HG03442 (cell line): Measurements from ENCODE around the gene TBC1D2.

Experiments used
- ATAC-seq: cut with Tn5 transposase; IDR thresholded peaks from one replicate; pipeline ENCODE4 v1.9.1; 2021; ENCODE audit warnings: mild to moderate bottlenecking, moderate library complexity; ENCODE audit not compliant: unreplicated experiment

Gene TBC1D2

GRCh38 chr9:98241357-98242300 is 13.8 kb downstream of the TBC1D2 start:
- ATAC-seq = no peak

DNA sequence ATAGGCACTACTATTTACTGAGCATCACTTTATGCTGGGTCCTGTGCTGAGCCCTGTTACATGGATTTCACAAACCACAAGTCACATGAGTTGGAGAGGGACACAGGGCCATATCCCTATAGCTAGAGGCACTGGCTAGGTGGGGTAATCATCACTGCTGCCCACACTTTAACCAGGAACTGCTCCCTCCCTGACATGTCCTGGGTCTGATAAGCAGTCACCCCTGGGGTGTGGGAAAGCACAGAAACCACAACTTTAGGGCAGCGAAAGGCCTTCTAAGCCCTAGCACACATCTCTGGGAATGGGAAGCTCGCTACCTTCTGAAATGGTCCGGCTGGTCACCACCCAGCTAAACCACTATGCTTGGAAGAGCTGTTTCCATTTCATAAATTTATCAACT is 15.0 kb downstream of the TBC1D2 start:
- no peak for ATAC-seq

GRCh38 chr9:98236901-98237487 is 18.5 kb downstream of the TBC1D2 start:
- no peak for ATAC-seq

DNA sequence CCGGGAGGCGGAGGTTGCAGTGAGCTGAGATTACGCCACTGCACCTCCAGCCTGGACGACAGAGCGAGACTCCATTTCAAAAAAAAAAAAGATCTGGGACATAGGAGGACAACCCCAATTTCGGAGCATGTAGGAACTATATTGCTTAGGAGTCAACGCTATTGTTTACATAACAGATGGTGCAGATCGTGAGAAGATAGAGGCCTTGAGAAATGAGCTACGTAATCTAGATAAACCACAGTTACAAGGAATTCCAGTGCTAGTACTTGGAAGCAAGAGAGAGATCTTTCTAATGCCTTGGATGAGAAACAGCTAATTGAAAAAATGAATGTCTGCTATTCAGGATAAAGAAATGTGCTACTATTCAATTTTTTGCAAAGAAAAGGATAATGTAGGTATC is 20.3 kb downstream of the TBC1D2 start:
- no peak for ATAC-seq

GRCh38 chr9:98234245-98234825 is 21.1 kb downstream of the TBC1D2 start:
- no peak for ATAC-seq

DNA sequence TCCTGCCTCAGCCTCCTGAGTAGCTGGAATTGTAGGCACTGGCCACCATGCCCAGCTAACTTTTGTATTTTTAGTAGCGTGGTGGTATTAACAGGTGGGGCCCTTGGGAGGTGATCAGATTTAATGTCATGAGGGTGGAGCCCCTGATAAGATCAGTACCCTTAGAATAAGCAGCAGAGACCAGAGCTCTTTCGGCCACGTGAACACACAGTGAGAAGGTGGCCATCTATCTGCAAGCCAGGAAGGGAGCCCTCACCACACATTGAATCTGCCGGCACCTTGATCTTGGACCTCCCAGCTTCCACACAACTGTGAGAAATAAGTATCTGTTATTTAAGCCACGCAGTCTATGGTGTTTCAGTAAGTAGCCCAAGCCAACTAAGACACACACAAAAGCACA is 22.5 kb downstream of the TBC1D2 start:
- no peak for ATAC-seq

DNA sequence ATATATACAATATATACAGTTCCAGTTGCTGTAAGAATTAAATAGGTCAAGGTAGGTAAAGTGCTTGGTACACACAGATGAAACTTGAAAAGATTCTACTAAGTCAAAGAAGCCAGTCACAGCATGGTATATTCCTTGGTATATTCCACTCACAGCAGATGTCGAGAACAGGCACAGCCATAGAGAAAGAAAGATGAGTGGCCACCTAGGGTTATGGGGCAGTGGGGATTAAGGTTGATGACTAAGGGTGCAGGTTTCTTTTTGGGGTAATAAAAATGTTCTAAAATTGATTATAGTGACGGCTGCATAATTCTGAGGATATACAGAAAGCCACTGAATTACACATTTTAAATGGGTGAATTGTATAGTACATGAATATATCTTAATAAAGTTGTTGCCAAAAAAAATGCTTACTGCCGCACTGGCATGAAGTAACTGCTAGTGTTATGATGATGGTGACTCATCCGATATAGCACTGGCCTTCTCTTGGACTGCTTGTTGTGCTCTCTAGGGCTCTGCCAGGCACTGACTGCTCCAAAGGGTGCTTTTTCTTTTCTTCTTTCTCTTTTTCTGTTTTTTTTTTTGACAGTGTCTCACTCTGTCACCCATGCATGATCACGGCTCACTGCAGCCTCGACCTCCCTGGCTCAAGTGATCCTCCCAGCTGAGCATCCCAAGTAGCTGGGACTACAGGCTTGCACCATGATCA is 23.5 kb downstream of the TBC1D2 start:
- ATAC-seq = no peak

DNA sequence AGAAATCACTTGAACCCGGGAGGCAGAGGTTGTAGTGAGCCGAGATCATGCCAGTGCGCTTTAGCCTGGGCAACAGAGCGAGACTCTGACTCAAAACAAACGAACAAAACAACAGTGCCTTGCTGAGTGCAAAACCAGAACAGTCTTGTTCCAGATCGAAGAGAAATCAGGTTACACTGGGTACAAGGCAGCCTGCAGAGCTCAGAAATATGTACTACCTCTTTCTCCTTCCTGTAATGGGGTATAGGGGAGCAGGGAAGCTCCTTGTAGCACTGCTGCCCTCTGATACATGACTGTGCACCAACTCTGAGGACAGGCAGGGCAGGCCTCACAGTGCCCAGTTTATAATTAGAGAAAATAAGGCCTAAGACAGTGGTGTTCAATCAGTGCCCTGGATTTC is 24.7 kb downstream of the TBC1D2 start:
- no peak for ATAC-seq

- ATAC-seq = no peak
Measured at GRCh38 chr9:98230304-98230703, 25.1 kb downstream of the TBC1D2 start.

- ATAC-seq = no peak
Measured at GRCh38 chr9:98229620-98230019, 25.8 kb downstream of the TBC1D2 start.

DNA sequence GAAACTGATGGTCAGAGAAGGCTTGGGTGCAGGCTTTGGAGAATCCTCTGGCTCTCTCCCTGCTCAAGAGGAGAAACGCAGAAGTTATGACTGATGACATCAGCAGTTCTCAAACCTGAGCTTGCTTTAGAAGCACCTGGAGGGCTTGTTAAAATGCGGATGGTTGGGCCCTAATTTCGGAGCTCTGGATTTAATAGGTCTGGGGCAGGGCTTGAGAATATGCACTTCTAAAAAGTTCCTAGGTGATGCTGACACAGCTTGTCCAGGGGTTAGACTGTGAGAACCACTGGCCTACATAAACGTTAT is 26.4 kb downstream of the TBC1D2 start:
- ATAC-seq = no peak

DNA sequence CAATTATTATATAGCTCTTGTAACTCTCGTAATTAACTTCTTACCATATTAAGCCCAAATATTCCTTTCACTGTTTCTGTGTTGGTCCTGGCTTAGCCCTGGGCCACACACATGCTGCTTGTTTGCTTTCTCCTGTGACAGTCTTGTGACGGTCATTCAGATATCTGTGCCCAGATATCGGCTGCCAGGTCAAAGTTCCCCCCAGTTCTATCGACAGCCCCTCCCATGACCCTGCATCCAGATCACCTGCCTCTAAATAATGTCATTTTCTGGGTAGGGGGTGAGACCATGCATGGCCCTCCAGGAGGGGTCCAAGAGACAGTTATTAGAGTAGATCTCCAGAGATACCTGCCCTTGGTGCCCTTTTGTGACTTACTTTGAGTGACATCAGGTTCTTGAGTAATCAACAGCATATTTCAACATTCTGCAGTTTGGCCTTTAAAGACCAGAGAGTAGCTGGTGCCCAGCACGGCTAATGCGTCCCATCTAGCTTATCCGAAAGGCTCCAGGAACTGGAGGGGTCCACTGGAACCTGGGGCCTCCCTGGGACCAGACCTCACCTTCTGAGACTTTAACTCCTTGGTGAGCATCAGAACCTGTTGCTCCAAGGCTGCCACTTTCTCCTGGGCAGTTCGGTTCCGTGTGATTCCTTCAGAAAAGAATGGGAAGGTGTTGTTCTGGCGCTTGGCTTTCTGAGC is 26.9 kb downstream of the TBC1D2 start:
- ATAC-seq = no peak

DNA sequence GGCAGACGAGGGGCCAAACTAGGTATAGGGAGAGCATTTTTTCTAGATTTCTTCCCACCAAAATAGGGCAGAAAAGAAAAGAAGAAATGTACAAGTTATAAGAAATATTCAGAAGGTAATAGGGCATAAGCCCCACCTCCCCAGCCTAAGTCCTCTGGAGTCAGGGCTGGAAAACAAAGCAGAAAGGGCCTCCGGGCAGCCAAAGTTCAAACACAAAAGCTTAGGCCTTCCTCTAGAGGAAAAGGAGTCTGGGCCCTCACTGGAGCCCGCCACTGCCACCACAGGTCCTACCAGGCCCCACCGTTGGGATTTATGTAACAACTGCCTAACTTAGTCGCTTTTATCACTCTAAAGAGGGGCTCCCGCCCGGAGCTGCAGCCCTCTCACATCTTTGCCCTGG is 27.6 kb downstream of the TBC1D2 start:
- no peak for ATAC-seq

DNA sequence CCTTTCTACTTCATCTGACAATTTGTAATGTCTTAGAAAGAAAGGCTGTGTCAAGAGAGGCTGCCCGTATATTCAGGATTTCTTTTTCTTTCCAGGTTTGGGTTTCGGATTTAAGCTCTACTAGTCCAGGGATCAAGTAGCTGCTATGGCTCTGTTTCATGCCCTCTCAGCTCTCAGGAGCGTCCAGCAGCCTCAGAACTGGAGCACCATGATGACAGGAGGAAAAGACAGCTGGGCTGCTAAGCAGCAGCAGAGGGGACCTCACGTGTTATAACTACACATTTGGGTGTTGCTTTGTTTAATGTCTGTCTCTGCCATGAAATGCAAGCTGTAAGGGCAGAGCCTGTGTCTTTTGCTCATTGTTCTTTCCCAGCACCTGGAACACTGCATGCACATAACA is 28.5 kb downstream of the TBC1D2 start:
- ATAC-seq = no peak

GRCh38 chr9:98226516-98226915 is 28.9 kb downstream of the TBC1D2 start:
- no peak for ATAC-seq

DNA sequence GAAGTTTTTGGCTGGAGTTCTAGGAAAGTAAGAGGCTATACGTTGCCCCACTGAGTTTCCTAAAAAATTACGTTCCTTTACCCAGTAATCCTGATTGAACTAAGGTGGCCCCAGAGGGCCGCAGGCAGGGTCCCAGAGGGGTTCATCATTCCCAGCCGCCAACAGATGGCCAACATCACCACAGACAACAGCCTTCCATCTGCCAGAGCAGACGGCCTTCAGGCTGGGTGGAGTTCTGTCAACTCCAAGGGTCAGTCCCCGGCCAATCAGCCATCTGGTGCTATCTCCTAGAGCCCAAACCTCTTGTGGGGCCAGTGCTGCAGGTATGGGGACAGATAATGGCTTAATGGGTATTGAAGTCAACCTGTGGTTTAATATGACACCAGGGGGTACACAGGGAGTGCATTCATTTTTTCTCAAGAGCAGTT is 30.4 kb downstream of the TBC1D2 start:
- no peak for ATAC-seq

DNA sequence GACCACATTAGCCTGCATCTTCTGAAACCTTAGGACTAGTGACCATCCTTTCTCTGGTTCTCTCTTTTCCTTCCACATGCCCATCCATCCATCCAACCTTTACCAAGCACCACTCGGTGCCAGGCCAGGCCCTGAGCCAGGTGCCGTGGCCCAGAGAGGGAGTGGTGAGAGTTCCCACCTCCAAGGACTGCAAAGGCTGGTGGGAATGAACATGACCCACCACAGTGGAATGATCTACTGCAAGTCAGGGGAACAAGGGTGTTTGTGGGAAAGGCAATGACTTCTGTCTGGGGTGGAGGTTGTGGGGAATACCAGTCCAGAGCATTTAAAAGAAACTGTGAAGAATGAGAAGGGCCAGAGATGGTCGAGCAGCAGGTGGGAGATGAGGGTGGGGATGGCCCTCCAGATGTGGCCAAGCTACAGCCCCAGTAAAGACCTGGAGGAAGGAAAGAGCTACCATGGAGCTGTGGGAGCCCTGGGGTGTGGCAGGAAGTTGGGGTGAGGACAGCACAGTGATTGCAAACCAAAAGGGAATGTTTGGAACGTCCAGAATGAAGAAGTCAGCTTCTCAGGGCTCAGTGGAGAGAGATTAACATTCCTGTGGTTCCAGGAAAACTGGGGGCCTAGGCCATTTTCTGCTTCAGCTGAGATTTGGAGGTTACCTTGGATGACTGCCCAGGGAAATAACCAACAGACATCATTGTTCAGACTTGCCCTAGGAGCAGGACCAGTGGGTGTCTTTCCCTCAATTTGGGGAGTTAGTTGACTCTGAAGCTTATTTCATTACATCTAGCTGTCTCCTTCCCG is 32.4 kb downstream of the TBC1D2 start:
- ATAC-seq = no peak

GRCh38 chr9:98220911-98221310 is 34.5 kb downstream of the TBC1D2 start:
- ATAC-seq = no peak

- no peak for ATAC-seq
Measured at GRCh38 chr9:98219794-98220370, 35.6 kb downstream of the TBC1D2 start.

DNA sequence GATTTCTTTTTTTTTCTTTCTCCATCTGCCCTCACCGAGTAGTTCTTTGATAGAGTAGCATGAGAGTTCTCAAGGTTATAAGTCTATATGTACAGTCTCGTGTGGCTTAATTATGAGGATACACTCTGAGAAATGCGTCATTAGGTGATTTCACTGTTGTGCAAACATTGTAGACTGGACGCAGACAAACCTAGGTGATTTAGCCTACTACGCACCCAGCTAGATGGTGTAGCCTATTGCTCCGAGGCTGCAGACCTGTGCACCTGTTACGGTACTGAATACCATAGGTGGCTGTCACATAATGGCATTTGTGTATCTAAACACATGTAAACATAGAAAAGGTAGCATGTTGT is 36.1 kb downstream of the TBC1D2 start:
- no peak for ATAC-seq
